Testis (tissue), 3 donors: ENCODE results near the gene PRSS33. TPM values are rescaled to one million over a fixed set of nuclear protein-coding genes. Genes with fewer than 3 reads are reported as not detected.

Experiments used
- DNase-seq: peaks from one replicate; pipeline ENCODE4 v3.0.0-alpha.2; 2019
- H3K27ac ChIP-seq, 2 donors: fragments of 200-600 bp; sonication (generic); one replicate each; pipeline ENCODE4 v1.5.1; 2019
- H3K27me3 ChIP-seq: fragments of 200-600 bp; sonication (generic); one replicate; pipeline ENCODE4 v1.5.1; 2019
- H3K36me3 ChIP-seq: fragments of 200-600 bp; sonication (generic); one replicate; pipeline ENCODE4 v1.5.1; 2017; ENCODE audit warnings: low read depth; ENCODE audit errors: missing control alignments
- H3K4me1 ChIP-seq: fragments of 200-600 bp; sonication (generic); one replicate; pipeline ENCODE4 v1.5.1; 2019
- H3K4me3 ChIP-seq, 2 donors: fragments of 200-600 bp; sonication (generic); one replicate each; pipeline ENCODE4 v1.5.1; 2017 to 2019
- H3K9me3 ChIP-seq: fragments of 200-600 bp; sonication (generic); one replicate; pipeline ENCODE4 v1.5.1; 2017
- POLR2A ChIP-seq: fragments of 450-650 bp; IDR thresholded peaks from one replicate; pipeline ENCODE4 v1.6.1; 2017; ENCODE audit warnings: antibody characterized with exemption, mild to moderate bottlenecking, moderate library complexity
- WGBS, 2 donors: methylation state at CpG; one replicate each; pipeline ENCODE4 v1.1.5; 2018; 5-methylcytosine and 5-hydroxymethylcytosine counted together
- intact Hi-C: fragments of 100-400 bp; cut with DNase I; formaldehyde crosslinking; loops from one replicate; pipeline ENCODE4 v1.15.1; 2023; ENCODE audit warnings: low total_unique reads
- polyA plus RNA-seq: library from polyadenylated mRNA; stranded (reverse); fragments of 350-450 nt; fragmentation: Illumina TruSeq; extraction: RNeasy Lipid Tissue Mini Kit (QIAGEN cat#74804); gene quantifications from one replicate; pipeline ENCODE4 v1.2.3, GENCODE V29; 2014; ENCODE audit warnings: low read depth, low replicate concordance; ENCODE audit not compliant: insufficient read depth
- total RNA-seq, 2 donors: library from RNA; depleted of rRNA; stranded (reverse); fragments of >200 nt; gene quantifications; one replicate each; pipeline ENCODE4 v1.2.3, GENCODE V29; 2016
- TF ChIP-seq, protein P1 (sequence below), 3 experiments: fragments of 450-650 bp in 2 of 3; fragments of 200-600 bp in 1 of 3; sonication (generic) in 1 of 3; IDR thresholded peaks; one replicate each; pipeline ENCODE4 v1.5.1; 2016 to 2019; ENCODE audit warnings: antibody characterized with exemption in 3 of 3, mild to moderate bottlenecking in 2 of 3, moderate library complexity in 1 of 3

PRSS33 gene
- total and polyA plus RNA-seq, 3 donors from 2014 or later, result 0.93 to 4.4 TPM; not detected in 1

DNA sequence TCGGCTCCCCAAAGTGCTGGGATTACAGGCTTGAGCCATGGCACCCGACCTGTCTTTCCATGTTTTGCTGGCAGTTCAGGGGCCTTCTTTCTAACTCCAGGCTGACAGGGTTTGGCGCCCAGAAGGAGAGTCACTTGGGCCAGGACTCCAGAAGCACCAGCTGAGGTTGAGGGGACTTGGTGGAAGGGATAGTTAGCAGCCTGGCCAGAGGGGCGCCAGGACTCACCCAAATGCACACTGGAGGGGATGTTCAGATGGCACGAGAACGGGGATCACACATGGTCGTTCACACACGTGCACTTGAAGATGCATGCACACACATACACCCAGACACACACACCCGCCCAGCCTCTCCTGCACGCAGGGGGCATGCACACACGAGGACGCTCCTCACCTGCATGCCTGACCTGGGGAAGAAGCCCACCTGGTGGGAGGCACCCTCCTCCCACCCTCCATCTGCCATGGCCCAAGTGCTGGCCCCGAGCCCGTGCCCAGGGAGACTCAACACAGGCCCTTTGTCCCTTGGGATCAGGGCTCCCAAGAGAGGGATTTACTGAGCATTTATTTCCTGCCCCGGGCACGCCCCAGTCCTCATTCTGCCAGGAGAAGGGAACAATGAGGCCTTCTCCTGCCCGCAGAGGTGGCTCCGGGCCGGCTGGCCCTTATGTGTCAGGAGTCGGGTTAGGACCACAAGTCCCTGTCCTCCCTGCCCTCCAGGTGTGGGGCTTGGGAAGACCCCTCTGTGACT is 27.4 kb upstream of the PRSS33 start:
- Histone ChIP-seq H3K27me3 (no peaks in the 10 kb centered on the region), H3K4me1 (no peaks in the 10 kb centered on the region), H3K36me3 (no peaks in the 10 kb centered on the region), H3K27ac (no peak overlapping the region), H3K9me3 (no peaks in the 10 kb centered on the region), H3K4me3 (no peak overlapping the region)
- WGBS, 2 donors, result 82 to 93% methylated on average over 6 to 20 of the region's 20 CpGs
- no peak for DNase-seq
- TF ChIP-seq POLR2A, result no peak
- TF ChIP-seq, protein P1, sequence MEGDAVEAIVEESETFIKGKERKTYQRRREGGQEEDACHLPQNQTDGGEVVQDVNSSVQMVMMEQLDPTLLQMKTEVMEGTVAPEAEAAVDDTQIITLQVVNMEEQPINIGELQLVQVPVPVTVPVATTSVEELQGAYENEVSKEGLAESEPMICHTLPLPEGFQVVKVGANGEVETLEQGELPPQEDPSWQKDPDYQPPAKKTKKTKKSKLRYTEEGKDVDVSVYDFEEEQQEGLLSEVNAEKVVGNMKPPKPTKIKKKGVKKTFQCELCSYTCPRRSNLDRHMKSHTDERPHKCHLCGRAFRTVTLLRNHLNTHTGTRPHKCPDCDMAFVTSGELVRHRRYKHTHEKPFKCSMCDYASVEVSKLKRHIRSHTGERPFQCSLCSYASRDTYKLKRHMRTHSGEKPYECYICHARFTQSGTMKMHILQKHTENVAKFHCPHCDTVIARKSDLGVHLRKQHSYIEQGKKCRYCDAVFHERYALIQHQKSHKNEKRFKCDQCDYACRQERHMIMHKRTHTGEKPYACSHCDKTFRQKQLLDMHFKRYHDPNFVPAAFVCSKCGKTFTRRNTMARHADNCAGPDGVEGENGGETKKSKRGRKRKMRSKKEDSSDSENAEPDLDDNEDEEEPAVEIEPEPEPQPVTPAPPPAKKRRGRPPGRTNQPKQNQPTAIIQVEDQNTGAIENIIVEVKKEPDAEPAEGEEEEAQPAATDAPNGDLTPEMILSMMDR (IDR thresholded peaks at IDR 0.05), result no peak
- intact Hi-C loops, result no loop called here

DNA sequence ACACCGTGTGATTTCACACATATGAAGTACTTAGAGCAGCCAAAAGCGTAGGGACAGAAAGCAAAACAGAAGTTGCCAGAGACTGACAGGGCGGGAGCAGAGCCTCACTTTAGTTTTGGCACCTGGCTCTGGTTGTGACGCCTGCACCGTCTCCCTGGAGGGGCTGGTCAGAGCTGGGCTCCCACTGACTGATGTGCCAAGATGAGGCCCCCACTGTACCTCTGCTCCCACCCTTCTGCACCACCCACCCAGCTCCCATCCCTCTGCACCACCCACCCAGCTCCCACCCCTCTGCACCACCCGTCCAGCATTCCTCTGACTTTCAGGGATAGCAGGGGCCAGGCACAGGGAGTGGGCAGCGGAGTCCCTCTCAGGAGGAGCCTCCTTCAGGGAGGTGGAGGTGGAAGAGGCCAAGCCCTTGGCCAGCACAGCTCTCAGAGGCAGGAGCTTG is 26.4 kb upstream of the PRSS33 start:
- no peaks in the 10 kb centered on the region for H3K4me1 ChIP-seq
- intact Hi-C loops, result no loop called here
- no peak for DNase-seq
- no peaks in the 10 kb centered on the region for H3K27me3 ChIP-seq
- 70 to 75% methylated on average over 6 to 7 of the region's 7 CpGs for WGBS, 2 donors
- no peaks in the 10 kb centered on the region for H3K9me3 ChIP-seq
- no peak for TF ChIP-seq POLR2A
- TF ChIP-seq, protein P1 (IDR thresholded peaks at IDR 0.05), result no peak
- H3K36me3 ChIP-seq, result no peaks in the 10 kb centered on the region
- no peak overlapping the region for H3K27ac ChIP-seq
- no peak overlapping the region for H3K4me3 ChIP-seq

DNA sequence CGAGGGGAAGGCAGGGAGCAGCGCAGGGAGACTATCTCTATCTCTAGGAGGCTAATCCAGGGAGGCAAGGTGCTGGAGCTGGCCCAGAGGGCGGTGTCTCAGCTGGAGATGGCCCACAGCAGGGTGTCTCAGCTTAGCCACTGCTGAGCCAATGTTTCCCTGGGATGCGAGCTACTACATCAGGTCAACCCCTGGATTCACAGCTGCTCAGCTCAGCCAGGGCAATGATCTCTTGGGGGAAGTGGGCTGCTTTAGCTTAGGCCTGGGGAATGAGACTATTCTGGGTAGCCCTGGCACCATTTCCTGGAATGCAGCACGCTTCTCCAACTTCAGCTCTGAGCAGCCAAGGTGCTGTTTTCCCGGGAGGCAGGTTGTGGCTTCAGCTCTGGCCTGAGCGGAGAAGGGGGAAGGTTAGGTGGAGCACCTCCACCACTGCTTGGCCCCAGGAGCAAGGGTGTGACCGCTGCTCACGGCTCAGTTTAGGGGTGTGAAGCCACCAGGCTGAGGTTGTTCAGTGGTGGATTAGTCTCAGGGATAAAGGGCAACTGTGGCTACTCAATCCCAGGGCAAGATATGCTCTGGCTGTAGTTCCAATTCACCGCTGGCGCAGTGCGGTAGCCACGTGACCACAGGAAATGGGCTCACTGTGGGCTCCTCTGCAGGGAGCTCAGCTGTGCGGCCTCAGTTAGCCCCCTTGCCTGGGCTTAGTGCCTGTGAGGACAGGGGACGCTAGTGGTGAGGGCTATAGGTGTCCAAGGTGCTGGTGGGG is 24.5 kb upstream of the PRSS33 start:
- H3K4me1 ChIP-seq, result no peaks in the 10 kb centered on the region
- no peak for TF ChIP-seq POLR2A
- TF ChIP-seq, protein P1 (IDR thresholded peaks at IDR 0.05), result no peak
- WGBS, 2 donors, result 77 to 80% methylated on average over 9 to 14 of the region's 15 CpGs
- no peak overlapping the region for H3K27ac ChIP-seq
- H3K4me3 ChIP-seq, result no peak overlapping the region
- no peak for DNase-seq
- no peaks in the 10 kb centered on the region for H3K27me3 ChIP-seq
- H3K36me3 ChIP-seq, result no peaks in the 10 kb centered on the region
- intact Hi-C loops, result no loop called here
- no peaks in the 10 kb centered on the region for H3K9me3 ChIP-seq

DNA sequence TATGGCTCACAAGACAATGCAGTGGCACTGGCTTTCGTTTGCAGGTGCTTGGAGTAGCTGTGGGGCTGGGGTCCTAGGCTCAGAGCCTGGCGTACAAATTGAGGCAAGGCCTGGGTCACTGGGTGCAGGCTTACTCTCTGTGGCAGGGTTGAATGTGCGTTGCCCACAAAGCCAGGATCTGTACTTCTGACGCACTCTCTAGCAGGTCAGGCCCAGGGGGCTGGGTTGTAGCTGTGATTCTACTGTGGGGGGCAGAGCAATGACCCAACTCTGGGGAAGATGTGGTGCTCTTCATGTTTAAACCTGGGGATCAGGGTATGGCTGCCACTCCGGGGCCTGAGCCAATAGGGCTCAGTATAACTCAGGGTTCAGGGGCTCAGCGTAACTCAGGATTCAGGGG is 23.3 kb upstream of the PRSS33 start:
- Histone ChIP-seq H3K36me3 (no peaks in the 10 kb centered on the region), H3K27me3 (no peaks in the 10 kb centered on the region), H3K4me3 (no peak overlapping the region), H3K4me1 (no peaks in the 10 kb centered on the region), H3K27ac (no peak overlapping the region), H3K9me3 (no peaks in the 10 kb centered on the region)
- 59 to 86% methylated on average over 4 to 6 of the region's 6 CpGs for WGBS, 2 donors
- DNase-seq, result no peak
- intact Hi-C loops, result no loop called here
- TF ChIP-seq, protein P1 (IDR thresholded peaks at IDR 0.05), result no peak
- TF ChIP-seq POLR2A, result no peak
